ENCODE data around the gene PITX1.

The PITX1 gene

GRCh38 chr5:135057233-135057632, 23.2 kb upstream of the PITX1 start:
- H3K4me1 ChIP-seq (ENCODE audit: insufficient read depth, low read length), result no peaks in the 10 kb centered on the region
- H3K27me3 ChIP-seq (ENCODE audit: insufficient read depth, low read length), result peaks cover 54% of the 10 kb centered on the region

DNA sequence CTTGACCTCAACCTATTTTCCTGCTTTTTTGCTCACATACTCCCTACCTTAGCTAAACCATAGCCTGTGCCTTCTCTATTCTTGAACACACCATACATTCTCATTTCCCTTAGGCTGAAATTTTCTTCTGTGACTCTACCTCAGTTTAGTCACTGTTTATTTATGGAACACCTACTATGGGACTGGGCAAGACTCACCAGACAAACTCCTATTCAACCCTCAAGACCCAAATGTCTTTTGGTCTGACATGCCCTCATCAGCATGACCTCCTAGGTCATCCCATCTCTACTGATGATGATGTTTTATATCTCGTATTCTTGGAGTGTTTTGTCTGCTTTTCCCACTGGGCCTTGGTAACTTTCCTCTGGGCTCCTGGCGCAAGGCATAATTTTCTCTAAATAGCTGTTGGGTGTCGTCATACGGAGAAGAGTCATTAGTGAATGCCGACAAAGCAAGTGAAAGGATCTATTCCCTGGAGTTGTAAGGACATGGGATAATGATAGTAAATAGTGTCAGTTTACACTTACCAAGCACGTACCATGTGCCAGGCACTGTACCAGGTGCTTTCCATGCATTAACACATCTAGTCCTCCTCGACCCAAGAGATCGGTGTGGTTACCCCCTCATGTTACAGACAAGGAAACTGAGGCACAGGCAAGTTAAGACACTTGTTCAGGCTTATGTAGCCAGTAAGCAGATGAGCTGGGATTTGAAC, 22.4 kb upstream of the PITX1 start:
- no peaks in the 10 kb centered on the region for H3K9me3 ChIP-seq (ENCODE audit: low read length)
- no peaks in the 10 kb centered on the region for H3K36me3 ChIP-seq (ENCODE audit: insufficient read depth, low read length)
- H2AFZ ChIP-seq (ENCODE audit: low read depth, low read length), result no peak overlapping the region
- H3K27me3 ChIP-seq (ENCODE audit: insufficient read depth, low read length), result peaks cover 62% of the 10 kb centered on the region
- H3K4me1 ChIP-seq (ENCODE audit: insufficient read depth, low read length), result no peaks in the 10 kb centered on the region
- H3K4me3 ChIP-seq (ENCODE audit: low read length), result no peak overlapping the region

More at GRCh38 chr5:135057233-135057632, 23.2 kb upstream of the PITX1 start:
- Histone ChIP-seq H3K4me3 (ENCODE audit: low read length) (no peak overlapping the region), H2AFZ (ENCODE audit: low read depth, low read length) (no peak overlapping the region), H3K9me3 (ENCODE audit: low read length) (no peaks in the 10 kb centered on the region), H3K36me3 (ENCODE audit: insufficient read depth, low read length) (no peaks in the 10 kb centered on the region)

GRCh38 chr5:135055396-135055795, 21.4 kb upstream of the PITX1 start:
- no peaks in the 10 kb centered on the region for H3K9me3 ChIP-seq (ENCODE audit: low read length)
- H2AFZ ChIP-seq (ENCODE audit: low read depth, low read length), result no peak overlapping the region
- H3K27me3 ChIP-seq (ENCODE audit: insufficient read depth, low read length), result peaks cover 70% of the 10 kb centered on the region
- H3K36me3 ChIP-seq (ENCODE audit: insufficient read depth, low read length), result no peaks in the 10 kb centered on the region
- H3K4me3 ChIP-seq (ENCODE audit: low read length), result no peak overlapping the region
- H3K4me1 ChIP-seq (ENCODE audit: insufficient read depth, low read length), result no peaks in the 10 kb centered on the region

DNA sequence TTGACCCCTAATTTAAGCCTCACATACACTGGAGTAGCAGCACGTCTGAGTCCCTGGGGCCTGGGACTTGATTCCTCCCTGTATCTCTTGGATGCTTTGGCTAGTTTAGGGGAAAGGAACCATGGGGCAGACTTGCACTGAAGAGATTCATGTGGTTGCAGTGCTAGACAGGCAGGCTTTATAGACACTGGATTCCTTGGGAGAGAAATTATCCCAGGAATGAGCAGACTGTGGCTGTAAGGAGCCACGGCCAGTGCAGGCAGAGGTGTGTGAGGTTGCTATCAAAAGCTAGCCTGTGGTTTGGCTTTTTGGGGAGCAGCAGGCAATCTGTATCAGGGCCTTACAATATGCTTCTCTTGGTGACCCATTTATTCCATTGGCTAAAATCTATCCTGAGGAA, 20.5 kb upstream of the PITX1 start:
- Histone ChIP-seq H3K4me1 (ENCODE audit: insufficient read depth, low read length) (no peaks in the 10 kb centered on the region), H3K9me3 (ENCODE audit: low read length) (no peaks in the 10 kb centered on the region), H3K27me3 (ENCODE audit: insufficient read depth, low read length) (peaks cover 76% of the 10 kb centered on the region), H2AFZ (ENCODE audit: low read depth, low read length) (no peak overlapping the region), H3K4me3 (ENCODE audit: low read length) (no peak overlapping the region), H3K36me3 (ENCODE audit: insufficient read depth, low read length) (no peaks in the 10 kb centered on the region)

DNA sequence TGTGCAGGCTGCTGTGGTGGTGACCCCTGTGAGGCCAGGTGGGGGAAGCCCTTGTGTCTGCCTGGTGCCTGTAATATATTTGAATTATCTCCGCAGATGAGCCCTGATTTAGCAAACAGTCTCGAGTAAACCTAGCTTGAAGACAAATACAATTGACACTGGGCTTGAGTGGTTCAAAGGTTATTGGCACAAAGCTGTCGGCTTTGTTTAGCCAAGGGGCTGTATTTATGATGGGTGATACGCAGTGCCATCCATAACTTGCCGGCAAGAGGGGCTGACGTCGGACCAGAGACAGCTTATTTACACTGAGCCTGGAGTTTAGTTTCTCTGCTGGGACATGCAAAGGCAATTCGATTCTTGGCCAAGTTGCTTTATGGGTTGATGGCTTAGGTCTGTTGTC, 20.0 kb upstream of the PITX1 start:
- H2AFZ ChIP-seq (ENCODE audit: low read depth, low read length), result no peak overlapping the region
- no peaks in the 10 kb centered on the region for H3K36me3 ChIP-seq (ENCODE audit: insufficient read depth, low read length)
- peaks cover 77% of the 10 kb centered on the region for H3K27me3 ChIP-seq (ENCODE audit: insufficient read depth, low read length)
- no peak overlapping the region for H3K4me3 ChIP-seq (ENCODE audit: low read length)
- no peaks in the 10 kb centered on the region for H3K9me3 ChIP-seq (ENCODE audit: low read length)
- H3K4me1 ChIP-seq (ENCODE audit: insufficient read depth, low read length), result no peaks in the 10 kb centered on the region

- Histone ChIP-seq H3K4me1 (ENCODE audit: insufficient read depth, low read length) (no peaks in the 10 kb centered on the region), H3K4me3 (ENCODE audit: low read length) (no peak overlapping the region), H3K9me3 (ENCODE audit: low read length) (no peaks in the 10 kb centered on the region), H3K27me3 (ENCODE audit: insufficient read depth, low read length) (peaks cover 77% of the 10 kb centered on the region), H2AFZ (ENCODE audit: low read depth, low read length) (no peak overlapping the region), H3K36me3 (ENCODE audit: insufficient read depth, low read length) (no peaks in the 10 kb centered on the region)
These were observed 19.2 kb upstream of the PITX1 start for GRCh38 chr5:135053278-135053677.

GRCh38 chr5:135052511-135053145, 18.6 kb upstream of the PITX1 start:
- Histone ChIP-seq H3K4me3 (ENCODE audit: low read length) (no peak overlapping the region), H3K4me1 (ENCODE audit: insufficient read depth, low read length) (no peaks in the 10 kb centered on the region), H3K27me3 (ENCODE audit: insufficient read depth, low read length) (peaks cover 76% of the 10 kb centered on the region), H2AFZ (ENCODE audit: low read depth, low read length) (no peak overlapping the region), H3K9me3 (ENCODE audit: low read length) (no peaks in the 10 kb centered on the region), H3K36me3 (ENCODE audit: insufficient read depth, low read length) (no peaks in the 10 kb centered on the region)

DNA sequence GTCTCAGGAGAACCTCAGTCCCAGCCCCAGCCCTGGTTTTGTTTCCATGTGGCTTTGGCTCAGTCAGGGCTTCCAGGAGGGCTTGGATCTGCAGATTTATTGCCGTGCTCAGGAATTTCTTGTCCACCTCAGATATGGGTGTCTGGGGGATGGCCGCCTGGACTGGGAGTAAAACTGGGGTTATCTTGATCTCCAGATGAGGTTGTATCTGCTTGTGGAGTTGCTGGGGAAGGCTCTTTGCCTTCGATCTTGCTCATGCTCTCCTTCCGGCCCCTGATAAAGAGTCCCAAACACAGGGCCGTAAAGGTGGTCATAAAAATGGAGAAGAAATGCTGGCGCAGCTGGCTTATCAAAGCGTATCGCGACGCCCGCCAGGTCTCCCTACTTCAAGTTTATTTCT, 17.8 kb upstream of the PITX1 start:
- Histone ChIP-seq H2AFZ (ENCODE audit: low read depth, low read length) (no peak overlapping the region), H3K27me3 (ENCODE audit: insufficient read depth, low read length) (peaks cover 80% of the 10 kb centered on the region)

GRCh38 chr5:135051399-135051798, 17.4 kb upstream of the PITX1 start:
- Histone ChIP-seq H2AFZ (ENCODE audit: low read depth, low read length) (no peak overlapping the region), H3K36me3 (ENCODE audit: insufficient read depth, low read length) (no peaks in the 10 kb centered on the region), H3K27me3 (ENCODE audit: insufficient read depth, low read length) (peaks cover 83% of the 10 kb centered on the region), H3K9me3 (ENCODE audit: low read length) (no peaks in the 10 kb centered on the region), H3K4me3 (ENCODE audit: low read length) (no peak overlapping the region), H3K4me1 (ENCODE audit: insufficient read depth, low read length) (no peaks in the 10 kb centered on the region)

More for the DNA sequence above, 17.8 kb upstream of the PITX1 start:
- Histone ChIP-seq H3K4me3 (ENCODE audit: low read length) (no peak overlapping the region), H3K36me3 (ENCODE audit: insufficient read depth, low read length) (no peaks in the 10 kb centered on the region), H3K9me3 (ENCODE audit: low read length) (no peaks in the 10 kb centered on the region), H3K4me1 (ENCODE audit: insufficient read depth, low read length) (no peaks in the 10 kb centered on the region)

DNA sequence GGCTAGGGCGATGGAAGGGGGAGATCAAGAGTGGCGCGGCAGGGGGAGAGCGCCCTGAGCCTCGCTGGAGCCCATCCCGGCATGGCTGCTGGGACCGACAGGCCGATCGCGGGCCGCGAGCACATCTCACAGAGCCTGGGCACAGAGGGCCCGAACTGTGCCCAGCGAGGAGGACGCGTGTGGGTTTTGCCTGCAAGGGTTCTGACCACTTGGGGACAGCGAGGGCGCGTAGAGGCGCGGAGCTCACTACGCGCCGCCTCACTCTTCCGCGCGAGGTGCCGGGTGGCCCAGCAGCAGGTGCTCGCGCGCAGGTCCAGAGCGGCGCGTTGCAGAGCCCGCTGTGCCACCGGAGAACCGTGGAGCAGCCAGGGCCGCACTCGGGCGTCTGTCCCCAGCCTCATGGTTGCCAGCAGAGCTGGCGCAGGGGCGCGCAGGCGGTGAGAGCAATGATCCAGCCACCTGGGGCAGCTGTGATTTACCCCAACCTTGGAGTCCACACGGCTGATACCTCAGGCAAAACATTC, 16.3 kb upstream of the PITX1 start:
- H2AFZ ChIP-seq (ENCODE audit: low read depth, low read length), result no peak overlapping the region
- no peaks in the 10 kb centered on the region for H3K36me3 ChIP-seq (ENCODE audit: insufficient read depth, low read length)
- H3K4me1 ChIP-seq (ENCODE audit: insufficient read depth, low read length), result no peaks in the 10 kb centered on the region
- H3K27me3 ChIP-seq (ENCODE audit: insufficient read depth, low read length), result peaks cover 81% of the 10 kb centered on the region
- H3K4me3 ChIP-seq (ENCODE audit: low read length), result no peak overlapping the region
- no peaks in the 10 kb centered on the region for H3K9me3 ChIP-seq (ENCODE audit: low read length)

- H3K4me1 ChIP-seq (ENCODE audit: insufficient read depth, low read length), result no peaks in the 10 kb centered on the region
- no peaks in the 10 kb centered on the region for H3K36me3 ChIP-seq (ENCODE audit: insufficient read depth, low read length)
- no peak overlapping the region for H2AFZ ChIP-seq (ENCODE audit: low read depth, low read length)
- H3K4me3 ChIP-seq (ENCODE audit: low read length), result no peak overlapping the region
- H3K27me3 ChIP-seq (ENCODE audit: insufficient read depth, low read length), result peaks cover 85% of the 10 kb centered on the region
- H3K9me3 ChIP-seq (ENCODE audit: low read length), result no peaks in the 10 kb centered on the region
These were observed 14.9 kb upstream of the PITX1 start for GRCh38 chr5:135048930-135049329.

DNA sequence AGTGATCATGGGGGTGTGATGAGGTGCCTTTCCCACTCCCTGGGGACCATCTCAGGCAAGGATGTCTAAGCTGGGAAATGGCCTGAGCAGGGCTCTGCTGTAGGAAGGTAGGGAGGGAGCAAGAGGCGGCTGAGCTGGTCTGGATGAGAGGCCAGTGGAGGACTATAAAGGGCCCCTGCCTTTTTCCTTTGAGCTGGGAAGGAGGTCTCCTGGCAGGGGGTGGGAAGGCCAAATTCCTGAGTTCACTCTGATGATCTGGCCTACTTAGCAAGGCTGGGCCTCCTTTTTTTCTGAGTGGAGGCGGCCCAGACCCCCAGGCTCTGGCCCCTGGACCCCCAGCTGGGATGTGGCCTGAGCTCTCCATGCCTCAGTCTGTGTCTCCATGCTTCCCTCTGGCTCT, 14.3 kb upstream of the PITX1 start:
- H3K4me3 ChIP-seq (ENCODE audit: low read length), result no peak overlapping the region
- no peak overlapping the region for H2AFZ ChIP-seq (ENCODE audit: low read depth, low read length)
- no peaks in the 10 kb centered on the region for H3K4me1 ChIP-seq (ENCODE audit: insufficient read depth, low read length)
- H3K27me3 ChIP-seq (ENCODE audit: insufficient read depth, low read length), result peaks cover 87% of the 10 kb centered on the region
- no peaks in the 10 kb centered on the region for H3K36me3 ChIP-seq (ENCODE audit: insufficient read depth, low read length)
- H3K9me3 ChIP-seq (ENCODE audit: low read length), result no peaks in the 10 kb centered on the region

- Histone ChIP-seq H3K36me3 (ENCODE audit: insufficient read depth, low read length) (no peaks in the 10 kb centered on the region), H3K27me3 (ENCODE audit: insufficient read depth, low read length) (peaks cover 90% of the 10 kb centered on the region), H3K4me1 (ENCODE audit: insufficient read depth, low read length) (no peaks in the 10 kb centered on the region), H2AFZ (ENCODE audit: low read depth, low read length) (no peak overlapping the region), H3K4me3 (ENCODE audit: low read length) (no peak overlapping the region), H3K9me3 (ENCODE audit: low read length) (no peaks in the 10 kb centered on the region)
These were observed 13.3 kb upstream of the PITX1 start for GRCh38 chr5:135047347-135047695.
